BE2C (cell line): ENCODE results near the gene PRSS57.

Experiments used
- DNase-seq: peaks from one replicate; pipeline ENCODE4 v3.0.0-alpha.2; 2020
- H3K27me3 ChIP-seq: fragments of 250-450 bp; sonication (Bioruptor Pico); 2 replicates; pipeline ENCODE4 v1.5.1; 2020; ENCODE audit warnings: mild to moderate bottlenecking
- H3K36me3 ChIP-seq: fragments of 250-450 bp; sonication (Bioruptor Pico); 2 replicates; pipeline ENCODE4 v1.5.1; 2020; ENCODE audit warnings: mild to moderate bottlenecking
- H3K4me1 ChIP-seq: fragments of 250-450 bp; sonication (Bioruptor Pico); 2 replicates; pipeline ENCODE4 v1.5.1; 2020
- H3K4me3 ChIP-seq: 2 replicates; pipeline ENCODE4 v1.5.1; 2011; ENCODE audit warnings: low read depth, low read length
- H3K9me3 ChIP-seq: fragments of 250-450 bp; sonication (Bioruptor Pico); 2 replicates; pipeline ENCODE4 v1.5.1; 2020
- TF ChIP-seq, protein P1 (sequence below): IDR thresholded peaks from 2 replicates; pipeline ENCODE4 v1.5.1; 2012; ENCODE audit warnings: mild to moderate bottlenecking, low read depth, low read length

Gene PRSS57

DNA sequence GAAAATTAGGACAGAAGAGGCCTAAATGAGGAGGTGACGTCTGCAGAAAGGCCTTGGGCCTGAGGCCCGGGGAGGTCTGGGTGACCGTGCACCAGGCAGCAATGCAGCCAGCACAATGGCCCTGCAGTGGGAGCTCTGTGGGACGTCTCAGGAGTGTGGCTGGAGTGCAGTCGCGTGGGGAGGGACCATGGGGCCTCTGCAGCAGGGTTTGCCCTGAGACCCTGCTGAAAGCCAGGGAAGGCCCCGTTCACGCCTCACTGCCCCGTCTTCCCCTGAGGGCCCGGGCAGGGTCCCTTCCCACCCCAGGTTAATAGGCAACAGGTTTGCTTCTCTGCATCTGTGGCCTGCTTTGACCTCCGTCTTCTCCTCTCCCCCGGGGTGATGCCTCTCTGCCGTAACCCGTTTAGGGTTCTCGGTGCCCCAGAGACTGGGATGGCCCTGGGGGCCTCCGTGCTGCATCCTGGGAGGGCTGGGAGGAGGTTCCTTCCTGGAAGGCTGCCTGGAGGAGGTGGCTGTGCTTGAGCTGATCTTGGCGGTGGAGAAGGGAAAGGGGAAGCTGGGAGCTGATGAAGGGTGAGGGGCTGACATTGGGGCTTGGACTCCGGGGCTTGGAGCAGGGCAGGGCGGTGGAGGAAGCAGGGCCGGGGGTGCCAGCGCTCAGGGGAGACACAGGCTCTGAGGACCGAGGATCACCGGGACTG, 23.1 kb upstream of the PRSS57 start:
- peaks cover 5% of the 10 kb centered on the region for H3K4me1 ChIP-seq
- H3K36me3 ChIP-seq = no peaks in the 10 kb centered on the region
- H3K27me3 ChIP-seq = no peaks in the 10 kb centered on the region
- no peak for DNase-seq
- H3K9me3 ChIP-seq = no peaks in the 10 kb centered on the region
- H3K4me3 ChIP-seq = no peak overlapping the region
- TF ChIP-seq, protein P1, sequence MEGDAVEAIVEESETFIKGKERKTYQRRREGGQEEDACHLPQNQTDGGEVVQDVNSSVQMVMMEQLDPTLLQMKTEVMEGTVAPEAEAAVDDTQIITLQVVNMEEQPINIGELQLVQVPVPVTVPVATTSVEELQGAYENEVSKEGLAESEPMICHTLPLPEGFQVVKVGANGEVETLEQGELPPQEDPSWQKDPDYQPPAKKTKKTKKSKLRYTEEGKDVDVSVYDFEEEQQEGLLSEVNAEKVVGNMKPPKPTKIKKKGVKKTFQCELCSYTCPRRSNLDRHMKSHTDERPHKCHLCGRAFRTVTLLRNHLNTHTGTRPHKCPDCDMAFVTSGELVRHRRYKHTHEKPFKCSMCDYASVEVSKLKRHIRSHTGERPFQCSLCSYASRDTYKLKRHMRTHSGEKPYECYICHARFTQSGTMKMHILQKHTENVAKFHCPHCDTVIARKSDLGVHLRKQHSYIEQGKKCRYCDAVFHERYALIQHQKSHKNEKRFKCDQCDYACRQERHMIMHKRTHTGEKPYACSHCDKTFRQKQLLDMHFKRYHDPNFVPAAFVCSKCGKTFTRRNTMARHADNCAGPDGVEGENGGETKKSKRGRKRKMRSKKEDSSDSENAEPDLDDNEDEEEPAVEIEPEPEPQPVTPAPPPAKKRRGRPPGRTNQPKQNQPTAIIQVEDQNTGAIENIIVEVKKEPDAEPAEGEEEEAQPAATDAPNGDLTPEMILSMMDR = no peak

DNA sequence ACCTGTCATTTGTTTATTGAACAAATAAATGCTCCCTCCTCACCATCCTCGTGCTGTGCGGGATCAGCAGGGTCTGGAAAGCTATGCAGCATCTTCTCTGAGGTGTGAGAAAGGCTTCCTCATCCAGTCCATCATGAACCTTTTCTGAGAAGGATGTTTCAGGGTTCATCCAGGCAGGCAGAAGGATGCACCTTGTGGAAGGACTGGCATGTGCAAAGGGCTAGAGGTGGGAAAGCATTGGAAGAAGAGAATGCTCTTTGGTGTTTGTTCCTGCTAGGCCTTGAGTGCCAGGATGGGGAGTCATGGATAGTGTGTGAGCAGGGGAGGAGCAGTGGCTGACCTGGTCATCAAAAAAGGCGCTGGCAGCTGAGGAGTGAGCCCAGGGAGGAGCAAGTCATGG, 20.1 kb upstream of the PRSS57 start:
- Histone ChIP-seq H3K27me3 (no peaks in the 10 kb centered on the region), H3K9me3 (no peaks in the 10 kb centered on the region), H3K4me1 (peaks cover 5% of the 10 kb centered on the region), H3K4me3 (no peak overlapping the region), H3K36me3 (no peaks in the 10 kb centered on the region)
- TF ChIP-seq, protein P1 = no peak
- no peak for DNase-seq

DNA sequence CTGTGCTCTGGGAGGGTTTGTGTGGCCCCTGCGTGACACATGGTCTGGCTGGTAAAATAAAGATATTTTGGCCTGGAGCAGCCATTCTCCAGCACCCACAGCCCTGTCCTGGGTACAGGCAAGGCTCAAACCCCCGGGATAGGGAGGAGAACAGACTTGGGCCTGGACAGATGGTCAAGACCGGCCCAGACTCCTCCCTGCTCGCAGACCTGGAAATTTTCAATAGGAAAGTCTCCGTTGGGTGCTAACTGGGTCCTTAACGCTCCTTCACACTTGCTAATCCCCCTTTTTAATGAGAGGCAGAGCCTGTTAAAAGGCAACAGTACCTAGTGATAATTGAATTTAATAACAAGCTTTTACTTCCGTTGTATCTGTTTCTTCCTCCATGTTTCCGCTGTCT, 16.0 kb upstream of the PRSS57 start:
- Histone ChIP-seq H3K36me3 (no peaks in the 10 kb centered on the region), H3K4me1 (no peaks in the 10 kb centered on the region; the same call in 1 of the 2 replicates), H3K27me3 (peaks cover 4% of the 10 kb centered on the region; the same call in 1 of the 2 replicates), H3K4me3 (no peak overlapping the region), H3K9me3 (no peaks in the 10 kb centered on the region)
- DNase-seq = no peak
- TF ChIP-seq, protein P1 = no peak

DNA sequence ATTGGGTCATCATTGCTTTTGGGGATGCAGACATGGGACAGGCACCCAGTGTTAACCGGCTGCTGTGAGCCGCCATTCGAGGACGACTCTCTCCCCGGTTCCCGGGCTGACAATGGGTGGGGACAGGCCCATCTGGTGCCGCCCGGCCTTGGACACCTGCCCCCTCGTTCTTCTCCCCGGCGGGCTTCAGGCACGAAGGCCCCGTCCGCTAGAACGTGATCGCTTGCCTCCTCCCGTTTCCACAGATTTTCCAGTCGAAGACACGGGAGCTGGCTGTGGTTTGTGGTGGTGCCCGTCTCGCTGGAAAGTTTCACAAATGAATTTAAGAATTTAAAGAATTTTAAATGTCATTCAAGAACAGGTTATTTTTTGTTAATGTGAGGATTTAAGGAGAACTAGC, 15.5 kb upstream of the PRSS57 start:
- peaks cover 4% of the 10 kb centered on the region; the same call in 1 of the 2 replicates for H3K27me3 ChIP-seq
- H3K36me3 ChIP-seq = no peaks in the 10 kb centered on the region
- no peak for DNase-seq
- TF ChIP-seq, protein P1 = no peak
- H3K9me3 ChIP-seq = no peaks in the 10 kb centered on the region
- no peak overlapping the region for H3K4me3 ChIP-seq
- no peaks in the 10 kb centered on the region; the same call in 1 of the 2 replicates for H3K4me1 ChIP-seq

DNA sequence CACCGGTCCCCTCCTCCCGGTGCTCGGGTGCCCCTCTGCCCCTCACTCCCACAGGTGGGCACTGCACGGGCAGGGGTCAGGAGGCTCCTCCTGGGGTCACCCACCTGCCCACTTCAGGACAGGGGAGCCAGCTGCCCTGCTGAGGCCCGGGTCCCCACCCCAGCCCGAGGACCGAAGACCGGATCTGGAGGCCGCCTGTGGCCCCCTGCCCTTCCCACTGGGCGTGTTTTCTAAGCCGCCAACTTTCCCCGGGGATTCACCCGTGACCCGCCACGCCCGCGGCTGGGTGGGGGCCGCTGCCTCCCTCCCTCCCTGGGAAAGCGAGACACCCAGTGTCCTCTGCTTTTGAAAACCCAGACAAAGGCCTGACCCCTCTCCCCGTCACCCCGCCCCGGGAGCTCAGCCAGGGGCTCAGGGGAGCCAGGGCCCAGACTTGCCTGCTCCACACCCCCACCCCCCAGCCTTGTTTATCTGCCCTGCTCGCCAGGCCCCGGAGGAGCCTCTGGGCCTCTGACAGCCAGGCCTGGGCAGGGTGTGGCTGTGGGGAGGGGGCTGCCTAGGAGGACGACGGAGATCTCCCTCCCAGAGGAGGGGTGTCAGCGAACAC, 14.8 kb upstream of the PRSS57 start:
- TF ChIP-seq, protein P1 = no peak
- H3K9me3 ChIP-seq = no peaks in the 10 kb centered on the region
- no peaks in the 10 kb centered on the region; the same call in 1 of the 2 replicates for H3K4me1 ChIP-seq
- no peak for DNase-seq
- peak overlapping the region; percentile 48 for H3K4me3 ChIP-seq
- no peaks in the 10 kb centered on the region for H3K36me3 ChIP-seq
- peaks cover 4% of the 10 kb centered on the region; the same call in 1 of the 2 replicates for H3K27me3 ChIP-seq
